A549 treated with DMSO at 1 μM for 4 hours (cell line): ENCODE data around the gene ZBED6. TPM values are rescaled to one million over a fixed set of nuclear protein-coding genes. Genes with fewer than 3 reads are reported as not detected.

Experiments used
- total RNA-seq: library from RNA; stranded (reverse); fragments of 200-300 nt; extraction: Qiagen RNA extraction; gene quantifications from 5 replicates; pipeline ENCODE4 v1.2.3, GENCODE V29; 2022; ENCODE audit warnings: low read depth

The ZBED6 gene, protein sequence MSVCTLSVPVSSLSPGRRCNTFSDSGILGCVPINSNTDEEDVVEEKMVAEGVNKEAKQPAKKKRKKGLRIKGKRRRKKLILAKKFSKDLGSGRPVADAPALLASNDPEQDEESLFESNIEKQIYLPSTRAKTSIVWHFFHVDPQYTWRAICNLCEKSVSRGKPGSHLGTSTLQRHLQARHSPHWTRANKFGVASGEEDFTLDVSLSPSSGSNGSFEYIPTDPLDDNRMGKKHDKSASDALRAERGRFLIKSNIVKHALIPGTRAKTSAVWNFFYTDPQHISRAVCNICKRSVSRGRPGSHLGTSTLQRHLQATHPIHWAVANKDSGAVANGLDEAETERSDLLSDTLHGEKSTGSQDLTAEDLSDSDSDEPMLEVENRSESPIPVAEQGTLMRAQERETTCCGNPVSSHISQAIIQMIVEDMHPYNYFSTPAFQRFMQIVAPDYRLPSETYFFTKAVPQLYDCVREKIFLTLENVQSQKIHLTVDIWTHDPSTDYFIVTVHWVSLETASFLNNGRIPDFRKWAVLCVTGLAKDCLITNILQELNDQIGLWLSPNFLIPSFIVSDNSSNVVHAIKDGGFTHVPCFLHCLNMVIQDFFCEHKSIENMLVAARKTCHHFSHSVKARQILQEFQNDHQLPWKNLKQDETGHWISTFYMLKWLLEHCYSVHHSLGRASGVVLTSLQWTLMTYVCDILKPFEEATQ (N-terminal part only)
- 2.4 to 7.5 TPM (median 6.1 TPM) in 5 replicates for total RNA-seq

DNA sequence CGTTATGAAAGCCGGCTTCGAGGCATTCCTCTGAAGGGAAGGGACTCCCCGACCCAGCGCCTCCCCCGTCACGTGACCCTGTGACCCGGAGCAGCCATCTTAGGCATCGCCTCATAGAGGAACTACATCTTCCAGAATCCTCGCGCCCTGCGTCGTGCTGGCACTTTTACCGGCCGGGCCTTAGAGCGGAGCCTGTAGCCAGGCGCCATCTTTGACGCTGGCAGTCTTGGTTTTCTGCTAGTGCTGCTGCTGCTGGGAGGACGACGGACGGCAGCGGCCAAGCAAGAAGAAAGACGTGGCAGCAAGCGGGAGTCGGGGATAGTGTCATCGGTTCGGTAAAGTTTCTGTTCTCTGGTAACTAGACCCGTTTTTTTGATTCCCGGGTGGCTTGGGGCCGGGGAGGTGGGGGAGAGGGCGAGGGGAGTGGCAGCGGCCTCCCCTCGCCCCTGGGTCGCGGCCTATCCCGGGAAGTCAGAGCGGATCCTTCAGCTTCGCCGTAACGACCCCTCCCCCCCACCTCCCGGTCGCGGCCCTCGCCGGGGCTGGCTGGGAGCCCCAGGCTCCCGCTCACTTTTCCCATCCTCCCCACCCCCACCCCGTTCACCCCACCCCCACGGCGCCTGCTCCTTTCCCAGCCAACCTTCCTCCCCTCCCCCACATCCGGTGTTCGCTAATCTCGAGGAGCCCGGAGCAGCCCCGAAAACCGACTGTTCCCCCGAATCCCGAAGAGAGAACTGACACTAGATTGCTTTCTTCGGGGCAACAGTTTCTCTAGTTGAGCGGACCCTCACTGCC is at the start of gene ZBED6, which contains the start of gene ZC3H11A:
Gene ZBED6, plus strand, starts transcription at position 183 of the 795 bp plus-strand sequence. CDS start 1,900 bp downstream, outside the sequence.
Gene ZC3H11A, plus strand, starts transcription at position 183 of the 795 bp plus-strand sequence. CDS start 21,448 bp downstream, outside the sequence.

DNA sequence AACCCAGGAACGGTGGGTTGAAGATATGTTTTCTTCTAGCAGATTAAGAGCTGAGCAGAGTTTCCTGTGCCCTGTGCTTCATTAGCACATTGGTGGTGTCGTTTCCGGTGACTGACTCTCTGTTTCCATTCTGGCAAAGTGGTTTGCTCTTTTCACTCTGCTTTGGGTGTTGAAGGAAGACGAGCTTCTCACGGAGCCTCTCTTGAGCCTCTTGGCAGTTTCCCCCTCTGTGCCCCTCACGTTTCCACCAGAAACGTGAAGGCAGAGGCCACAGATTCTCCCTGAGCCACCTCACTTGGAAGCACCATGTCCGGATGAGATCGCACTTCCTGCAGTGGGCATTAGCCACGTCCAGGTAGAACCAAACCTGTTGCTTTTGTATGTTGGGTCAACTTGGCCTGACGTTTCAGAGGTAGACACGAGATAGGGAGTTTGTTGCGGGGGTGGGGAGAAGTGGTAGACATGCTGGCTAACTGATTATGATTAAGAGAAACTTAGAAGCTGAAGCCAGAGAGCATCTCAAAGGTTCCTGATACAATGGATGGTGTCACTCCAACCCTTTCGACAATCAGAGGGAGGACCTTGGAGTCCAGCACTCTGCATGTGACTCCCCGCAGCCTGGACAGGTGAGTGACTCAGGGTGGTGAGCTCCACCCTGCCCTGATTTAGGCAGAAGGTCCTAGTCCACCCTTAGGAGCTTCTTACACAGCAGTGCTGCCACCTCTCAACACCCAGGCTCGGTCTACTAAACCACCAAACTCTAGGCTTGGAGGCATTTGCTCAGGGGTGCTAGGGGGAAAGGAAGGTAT is 30.2 kb upstream of the ZBED6 start, which contains the start of gene LAX1:
Gene LAX1, plus strand, starts transcription at position 155 of the 809 bp plus-strand sequence. Its CDS starts 383 bp downstream, at position 538.

Other genes starting within 250 kb of the ZBED6 start
- 11.2 to 17.1 TPM (median 14.6 TPM) in 5 replicates for gene ATP2B4, start 168.8 kb upstream of the ZBED6 start, total RNA-seq
- gene LAX1, start 30.4 kb upstream of the ZBED6 start, total RNA-seq: not detected in 5 replicates
- gene ZC3H11A, start within 50 bp of the ZBED6 start, total RNA-seq: 45.2 to 52.4 TPM (median 48.9 TPM) in 5 replicates
- gene SNRPE, start 66.0 kb downstream of the ZBED6 start, total RNA-seq: 189 to 278 TPM (median 236 TPM) in 5 replicates